ENCODE results near the gene PTGR2. TPM values are rescaled to one million over a fixed set of nuclear protein-coding genes. Genes with fewer than 3 reads are reported as not detected.
A peak's percentile ranks its signal among the peaks of the same experiment; 100 is the strongest.
"Not testable (repeated sequence)": the region's sequence is repeated elsewhere in the genome, so short reads cannot be mapped to it uniquely, and the experiment has no call there.

PTGR2 gene
- total RNA-seq, 1 donor, result 5.6 TPM

GRCh38 chr14:73823339-73823885 is 28.2 kb upstream of the PTGR2 start:
- no peak for DNase-seq (ENCODE audit: low read depth)
- no peak overlapping the region for H3K4me3 ChIP-seq (ENCODE audit: low read depth, low read length)
- no peak for TF ChIP-seq CTCF (IDR thresholded peaks at IDR 0.05; ENCODE audit: insufficient read depth, low read depth, low read length)

GRCh38 chr14:73824127-73824526 is 27.5 kb upstream of the PTGR2 start:
- DNase-seq (ENCODE audit: low read depth), result no peak
- no peak for TF ChIP-seq CTCF (IDR thresholded peaks at IDR 0.05; ENCODE audit: insufficient read depth, low read depth, low read length)
- H3K4me3 ChIP-seq (ENCODE audit: low read depth, low read length), result no peak overlapping the region

- TF ChIP-seq CTCF (IDR thresholded peaks at IDR 0.05; ENCODE audit: insufficient read depth, low read depth, low read length), result no peak
- H3K4me3 ChIP-seq (ENCODE audit: low read depth, low read length), result no peak overlapping the region
- DNase-seq (ENCODE audit: low read depth), result no peak
Observed at GRCh38 chr14:73824536-73824935, 27.1 kb upstream of the PTGR2 start.

- TF ChIP-seq CTCF (IDR thresholded peaks at IDR 0.05; ENCODE audit: insufficient read depth, low read depth, low read length), result peak; percentile 94
- no peak overlapping the region for H3K4me3 ChIP-seq (ENCODE audit: low read depth, low read length)
- DNase-seq (ENCODE audit: low read depth), result peak; percentile 90
Observed at GRCh38 chr14:73825551-73826188, 26.0 kb upstream of the PTGR2 start.

GRCh38 chr14:73827190-73827589 is 24.4 kb upstream of the PTGR2 start:
- peak; percentile 41 for TF ChIP-seq CTCF (IDR thresholded peaks at IDR 0.05; ENCODE audit: insufficient read depth, low read depth, low read length)
- DNase-seq (ENCODE audit: low read depth); H3K4me3 ChIP-seq (ENCODE audit: low read depth, low read length): not testable (repeated sequence)

- TF ChIP-seq CTCF (IDR thresholded peaks at IDR 0.05; ENCODE audit: insufficient read depth, low read depth, low read length), result no peak
- no peak overlapping the region for H3K4me3 ChIP-seq (ENCODE audit: low read depth, low read length)
- DNase-seq (ENCODE audit: low read depth), result no peak
Observed at GRCh38 chr14:73829071-73829470, 22.6 kb upstream of the PTGR2 start.
